Esophagus muscularis mucosa (tissue), 4 donors: ENCODE data around the gene NAA50. TPM values are rescaled to one million over a fixed set of nuclear protein-coding genes. Genes with fewer than 3 reads are reported as not detected.

Source experiments
- DNase-seq: peaks from one replicate; pipeline ENCODE4 v3.0.0-alpha.2; 2017; ENCODE audit errors: extremely low spot score
- H3K27ac ChIP-seq, 4 donors: fragments of 200-600 bp; sonication (generic); replicated peaks in 1 of 4; 1 replicate in 3 of 4; 2 replicates in 1 of 4; pipeline ENCODE4 v1.5.1; 2016 to 2019; ENCODE audit warnings: mild to moderate bottlenecking in 1 of 4
- H3K27me3 ChIP-seq, 4 donors: fragments of 200-600 bp; sonication (generic); one replicate each; pipeline versions ENCODE4 v1.5.1 to v1.6.0; 2016 to 2019
- H3K36me3 ChIP-seq, 4 donors: fragments of 200-600 bp; sonication (generic); one replicate each; pipeline ENCODE4 v1.5.1; 2016 to 2019
- H3K4me1 ChIP-seq, 4 donors: fragments of 200-600 bp; sonication (generic); one replicate each; pipeline ENCODE4 v1.5.1; 2016 to 2019
- H3K4me3 ChIP-seq, 4 donors: fragments of 200-600 bp; sonication (generic); 1 replicate in 2 of 4; 2 replicates in 2 of 4; pipeline ENCODE4 v1.5.1; 2016 to 2019; ENCODE audit warnings: mild to moderate bottlenecking in 4 of 4, moderate library complexity in 1 of 4
- H3K9me3 ChIP-seq, 4 donors: fragments of 200-600 bp; sonication (generic); 1 replicate in 3 of 4; 2 replicates in 1 of 4; pipeline ENCODE4 v1.5.1; 2016 to 2019
- CTCF ChIP-seq, 3 experiments: fragments of 200-600 bp in 2 of 3; fragments of 450-650 bp in 1 of 3; sonication (generic) in 2 of 3; IDR thresholded peaks; one replicate each; pipeline ENCODE4 v1.5.1; 2017 to 2019; ENCODE audit warnings: antibody characterized with exemption in 3 of 3, mild to moderate bottlenecking in 2 of 3, moderate library complexity in 1 of 3
- EP300 ChIP-seq: sonication (generic); formaldehyde crosslinking; IDR thresholded peaks from one replicate; pipeline ENCODE4 v1.6.1; 2017; ENCODE audit warnings: antibody characterized with exemption
- POLR2A ChIP-seq: fragments of 450-650 bp; IDR thresholded peaks from one replicate; pipeline ENCODE4 v1.6.1; 2017; ENCODE audit warnings: antibody characterized with exemption, moderate library complexity, mild to moderate bottlenecking, low read depth
- POLR2AphosphoS5 ChIP-seq, 2 donors: sonication (generic); formaldehyde crosslinking; IDR thresholded peaks; one replicate each; pipeline ENCODE4 v1.6.1; 2017; ENCODE audit warnings: antibody characterized with exemption in 2 of 2
- WGBS: methylation state at CpG from one replicate; pipeline ENCODE4 v1.1.5; 2018; 5-methylcytosine and 5-hydroxymethylcytosine counted together
- intact Hi-C: fragments of 100-400 bp; cut with DNase I; formaldehyde crosslinking; loops from one replicate; pipeline ENCODE4 v1.15.1; 2023
- total RNA-seq, 4 donors: library from RNA; depleted of rRNA; stranded (reverse); fragments of >200 nt; gene quantifications; one replicate each; pipeline versions ENCODE4 v1.1.0 to v1.2.1, GENCODE V29; 2016

Gene NAA50
- total RNA-seq, 4 donors from 2014 or later = 98.0 to 153 (median 119) TPM

- peaks cover 0 to 37% (median 27%) of the 10 kb centered on the region in 4 donors for H3K36me3 ChIP-seq
- 100% methylated on average over 4 of the region's 4 CpGs for WGBS
- H3K4me1 ChIP-seq = no peaks in the 10 kb centered on the region
These were observed 67.3 kb downstream of the NAA50 start for GRCh38 chr3:113678773-113679172.

DNA sequence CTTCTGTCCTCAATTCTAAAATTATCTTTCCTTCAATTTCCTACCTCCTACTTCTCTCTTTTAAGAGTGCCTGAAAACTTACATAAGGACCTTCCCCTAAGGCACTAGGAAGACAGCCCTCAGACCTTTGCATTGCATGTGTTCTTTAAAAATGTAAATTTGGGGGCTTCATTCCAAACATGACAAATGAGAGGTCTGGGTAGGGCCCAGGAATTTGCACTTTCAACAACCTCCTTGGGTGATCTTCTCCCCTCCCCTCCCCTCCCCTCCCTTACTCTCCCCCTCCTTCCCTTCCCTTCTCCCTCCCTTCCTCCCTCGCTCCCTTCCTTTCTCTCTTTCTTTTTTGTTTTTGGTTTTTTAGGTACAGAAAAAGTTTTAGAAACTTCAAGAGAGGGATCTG, 68.3 kb downstream of the NAA50 start:
- intact Hi-C loops = no loop called here
- Histone ChIP-seq H3K4me1 (no peaks in the 10 kb centered on the region), H3K9me3 (no peaks in the 10 kb centered on the region), H3K36me3 (peaks cover 0 to 47% (median 32%) of the 10 kb centered on the region in 4 donors), H3K27me3 (no peaks in the 10 kb centered on the region), H3K4me3 (no peak overlapping the region), H3K27ac (no peak overlapping the region)
- whole genome bisulfite sequencing = 91% methylated on average over 1 of the region's 1 CpG
- TF ChIP-seq POLR2A (no peak), EP300 (no peak), POLR2AphosphoS5 (IDR thresholded peaks at IDR 0.05) (no peak), CTCF (IDR thresholded peaks at IDR 0.05) (no peak)
- no peak for DNase-seq

More at GRCh38 chr3:113678773-113679172, 67.3 kb downstream of the NAA50 start:
- Histone ChIP-seq H3K27ac (no peak overlapping the region), H3K4me3 (no peak overlapping the region), H3K27me3 (no peaks in the 10 kb centered on the region), H3K9me3 (no peaks in the 10 kb centered on the region)
- no peak for TF ChIP-seq POLR2A
- TF ChIP-seq CTCF (IDR thresholded peaks at IDR 0.05) = no peak
- no peak for TF ChIP-seq EP300
- TF ChIP-seq POLR2AphosphoS5 (IDR thresholded peaks at IDR 0.05) = no peak
- DNase-seq = no peak
- intact Hi-C loops = no loop called here

- H3K4me3 ChIP-seq = no peak overlapping the region
- no peaks in the 10 kb centered on the region for H3K27me3 ChIP-seq
- no peaks in the 10 kb centered on the region for H3K9me3 ChIP-seq
- no peak overlapping the region for H3K27ac ChIP-seq
- peaks cover 0 to 47% (median 33%) of the 10 kb centered on the region in 4 donors for H3K36me3 ChIP-seq
- 90% methylated on average over 3 of the region's 3 CpGs for WGBS
- DNase-seq = no peak
- TF ChIP-seq CTCF (IDR thresholded peaks at IDR 0.05) (no peak), POLR2AphosphoS5 (IDR thresholded peaks at IDR 0.05) (no peak), EP300 (no peak)
- intact Hi-C loops = no loop called here
- no peaks in the 10 kb centered on the region for H3K4me1 ChIP-seq
These were observed 69.8 kb downstream of the NAA50 start for GRCh38 chr3:113676261-113676660.

GRCh38 chr3:113673593-113673992, 72.5 kb downstream of the NAA50 start:
- TF ChIP-seq EP300 = no peak
- no peak for TF ChIP-seq CTCF (IDR thresholded peaks at IDR 0.05)
- no peak for TF ChIP-seq POLR2AphosphoS5 (IDR thresholded peaks at IDR 0.05)
- no peak for TF ChIP-seq POLR2A
- intact Hi-C loops = no loop called here
- Histone ChIP-seq H3K4me1 (peaks cover 0 to 4% (median under 1%) of the 10 kb centered on the region in 4 donors), H3K36me3 (peaks cover 0 to 56% (median 36%) of the 10 kb centered on the region in 4 donors), H3K9me3 (no peaks in the 10 kb centered on the region), H3K27ac (no peak overlapping the region), H3K27me3 (no peaks in the 10 kb centered on the region), H3K4me3 (no peak overlapping the region)
- DNase-seq = no peak
- WGBS = 81% methylated on average over 4 of the region's 4 CpGs

- no peak for TF ChIP-seq POLR2AphosphoS5 (IDR thresholded peaks at IDR 0.05)
- intact Hi-C loops = no loop called here
- DNase-seq = no peak
- H3K4me1 ChIP-seq = peaks cover 0 to 24% (median 12%) of the 10 kb centered on the region in 4 donors
- H3K27me3 ChIP-seq = no peaks in the 10 kb centered on the region
- no peak overlapping the region for H3K4me3 ChIP-seq
- H3K9me3 ChIP-seq = no peaks in the 10 kb centered on the region
- H3K36me3 ChIP-seq = peaks cover 0 to 30% (median 15%) of the 10 kb centered on the region in 4 donors
- WGBS = 60% methylated on average over 4 of the region's 4 CpGs
- H3K27ac ChIP-seq = peak overlapping the region in 2 of 4 donors; percentile 3 to 10
These were observed 78.0 kb downstream of the NAA50 start for GRCh38 chr3:113668015-113668414.

Other genes with a start within 250 kb of the NAA50 start
- 10 to 100 TPM in 1 of 4 donors, 1 to 10 TPM in 3; 4.8 to 12.3 (median 7.0) TPM for gene SPICE1, start 231.1 kb downstream of the NAA50 start, total RNA-seq
- gene SIDT1, start 213.7 kb downstream of the NAA50 start, total RNA-seq = 1 to 10 TPM; 1.2 to 3.8 (median 1.9) TPM
- gene USF3, start 49.6 kb downstream of the NAA50 start, total RNA-seq = 10 to 100 TPM; 20.8 to 28.6 (median 25.0) TPM
- gene ATP6V1A, start 786 bp upstream of the NAA50 start, total RNA-seq = 10 to 100 TPM; 21.0 to 23.5 (median 22.8) TPM
- 1 to 10 TPM in 2 of 4 donors, under 1 TPM in 1, not detected in 1; 0.33 to 2.7 (median 1.0) TPM for gene GRAMD1C, start 92.5 kb upstream of the NAA50 start, total RNA-seq
- gene ZDHHC23, start 201.8 kb upstream of the NAA50 start, total RNA-seq = 1 to 10 TPM; 2.0 to 5.2 (median 2.3) TPM